Measurements from ENCODE around the gene SLC35A1. TPM values are rescaled to one million over a fixed set of nuclear protein-coding genes. Genes with fewer than 3 reads are reported as not detected.
A peak's percentile ranks its signal among the peaks of the same experiment; 100 is the strongest.

SLC35A1 gene
- total and polyA plus RNA-seq, 2 experiments from 2014 or later, result 12.7 to 29.3 TPM

DNA sequence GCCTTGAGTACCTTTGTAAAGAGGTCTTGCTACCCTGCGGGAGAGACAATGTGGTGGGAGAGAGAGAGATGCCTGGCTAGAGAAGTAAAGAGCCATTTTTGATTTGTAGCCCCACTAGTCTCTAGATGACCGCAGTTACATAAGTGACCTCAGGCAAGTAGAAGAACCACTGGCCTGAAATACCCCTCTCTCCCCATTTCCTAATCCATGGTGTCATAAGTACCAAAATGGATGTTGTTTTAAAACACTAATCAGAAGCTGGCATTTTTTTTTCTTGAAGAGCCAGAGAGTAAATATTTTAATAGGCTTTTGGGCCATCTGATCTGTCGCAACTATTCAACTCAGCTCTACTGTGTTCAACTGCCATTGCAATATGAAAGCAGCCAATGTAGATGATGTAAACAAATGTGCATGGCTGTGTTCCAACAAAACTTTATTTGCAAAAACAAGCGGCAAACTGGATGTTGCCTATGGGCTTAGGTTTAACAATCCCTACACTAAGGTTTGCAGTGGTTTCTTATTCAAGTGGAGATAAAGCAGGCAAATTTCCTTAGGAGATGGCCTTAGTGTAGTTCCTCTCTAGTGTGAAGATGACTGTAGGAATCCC lies 80.5 kb downstream of the SLC35A1 start:
- no peak for DNase-seq (ENCODE audit: low read depth in 1 of 2, low spot score in 1 of 2)
- TF ChIP-seq, protein P1, sequence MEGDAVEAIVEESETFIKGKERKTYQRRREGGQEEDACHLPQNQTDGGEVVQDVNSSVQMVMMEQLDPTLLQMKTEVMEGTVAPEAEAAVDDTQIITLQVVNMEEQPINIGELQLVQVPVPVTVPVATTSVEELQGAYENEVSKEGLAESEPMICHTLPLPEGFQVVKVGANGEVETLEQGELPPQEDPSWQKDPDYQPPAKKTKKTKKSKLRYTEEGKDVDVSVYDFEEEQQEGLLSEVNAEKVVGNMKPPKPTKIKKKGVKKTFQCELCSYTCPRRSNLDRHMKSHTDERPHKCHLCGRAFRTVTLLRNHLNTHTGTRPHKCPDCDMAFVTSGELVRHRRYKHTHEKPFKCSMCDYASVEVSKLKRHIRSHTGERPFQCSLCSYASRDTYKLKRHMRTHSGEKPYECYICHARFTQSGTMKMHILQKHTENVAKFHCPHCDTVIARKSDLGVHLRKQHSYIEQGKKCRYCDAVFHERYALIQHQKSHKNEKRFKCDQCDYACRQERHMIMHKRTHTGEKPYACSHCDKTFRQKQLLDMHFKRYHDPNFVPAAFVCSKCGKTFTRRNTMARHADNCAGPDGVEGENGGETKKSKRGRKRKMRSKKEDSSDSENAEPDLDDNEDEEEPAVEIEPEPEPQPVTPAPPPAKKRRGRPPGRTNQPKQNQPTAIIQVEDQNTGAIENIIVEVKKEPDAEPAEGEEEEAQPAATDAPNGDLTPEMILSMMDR (IDR thresholded peaks at IDR 0.05; ENCODE audit: low read depth, low read length), result no peak
- Histone ChIP-seq H3K27ac (no peak overlapping the region), H3K9me3 (ENCODE audit: low read depth) (no peaks in the 10 kb centered on the region), H3K4me3 (no peak overlapping the region), H3K27me3 (no peaks in the 10 kb centered on the region), H3K36me3 (peaks cover 21% of the 10 kb centered on the region), H3K4me1 (ENCODE audit: low read depth) (no peaks in the 10 kb centered on the region)

DNA sequence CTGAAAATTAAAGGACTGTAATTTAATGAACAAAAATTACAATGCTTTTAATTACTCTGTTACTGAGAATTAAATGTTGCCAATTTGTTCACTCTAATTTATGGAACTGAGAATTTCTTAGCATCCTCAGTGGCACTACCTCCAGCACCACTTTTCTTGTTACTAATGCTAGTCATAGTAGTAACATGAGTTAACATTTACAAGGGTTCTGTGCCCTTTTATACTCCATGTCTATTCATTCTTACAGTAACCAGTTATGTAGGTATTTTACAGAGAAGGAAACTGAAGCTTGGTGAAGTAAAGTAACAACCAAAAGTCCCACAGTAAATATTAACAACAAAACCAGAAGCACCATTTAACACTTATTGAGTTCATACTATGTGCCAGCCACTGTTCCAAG lies 82.7 kb downstream of the SLC35A1 start:
- Histone ChIP-seq H3K27ac (no peak overlapping the region), H3K4me3 (no peak overlapping the region), H3K9me3 (ENCODE audit: low read depth) (no peaks in the 10 kb centered on the region), H3K27me3 (no peaks in the 10 kb centered on the region), H3K36me3 (peaks cover 23% of the 10 kb centered on the region), H3K4me1 (ENCODE audit: low read depth) (no peaks in the 10 kb centered on the region)
- DNase-seq (ENCODE audit: low read depth in 1 of 2, low spot score in 1 of 2), result no peak
- TF ChIP-seq, protein P1 (IDR thresholded peaks at IDR 0.05; ENCODE audit: low read depth, low read length), result no peak

DNA sequence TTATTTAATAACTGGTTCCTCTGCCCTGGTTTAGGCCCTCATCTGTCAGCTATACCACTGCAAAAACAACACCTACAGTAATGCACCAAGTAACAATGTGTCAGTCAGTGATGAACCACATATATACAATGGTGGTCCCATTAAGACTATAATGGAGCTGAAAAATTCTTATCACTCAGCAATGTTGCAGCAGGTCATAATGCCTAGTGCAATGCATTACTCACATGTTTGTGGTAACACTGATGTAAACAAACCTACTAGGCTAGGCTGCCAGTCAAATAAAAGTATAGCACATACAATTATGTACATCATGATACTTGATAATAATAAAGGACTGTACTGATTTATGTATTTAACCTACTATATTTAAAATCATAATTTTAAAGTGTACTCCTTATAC lies 85.7 kb downstream of the SLC35A1 start:
- TF ChIP-seq, protein P1 (IDR thresholded peaks at IDR 0.05; ENCODE audit: low read depth, low read length), result no peak
- no peak overlapping the region for H3K4me3 ChIP-seq

DNA sequence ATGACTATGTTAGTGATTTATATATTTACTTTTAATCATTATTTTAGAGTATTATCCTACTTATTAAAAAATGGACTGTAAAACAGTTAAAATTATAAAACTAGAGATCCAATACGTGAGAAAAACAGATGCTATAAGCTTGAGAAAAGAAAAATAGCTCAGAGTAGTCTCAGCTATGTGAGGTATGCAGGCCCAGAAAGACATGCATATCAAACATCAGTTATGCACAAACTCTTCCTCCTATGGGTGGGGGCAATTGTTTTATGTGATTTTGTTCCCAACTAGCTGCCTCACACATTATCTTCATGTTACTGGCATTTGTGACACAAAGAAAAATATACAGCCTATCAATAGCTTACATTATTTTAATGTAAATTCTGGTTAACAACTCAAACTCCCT lies 88.2 kb downstream of the SLC35A1 start:
- H3K4me1 ChIP-seq (ENCODE audit: low read depth), result no peaks in the 10 kb centered on the region
- peaks cover 31% of the 10 kb centered on the region for H3K36me3 ChIP-seq
- H3K9me3 ChIP-seq (ENCODE audit: low read depth), result no peaks in the 10 kb centered on the region
- no peak for DNase-seq (ENCODE audit: low read depth in 1 of 2, low spot score in 1 of 2)
- TF ChIP-seq, protein P1 (IDR thresholded peaks at IDR 0.05; ENCODE audit: low read depth, low read length), result no peak
- H3K27ac ChIP-seq, result peak overlapping the region; percentile 5
- H3K27me3 ChIP-seq, result no peaks in the 10 kb centered on the region
- H3K4me3 ChIP-seq, result no peak overlapping the region

More for the DNA sequence above, 85.7 kb downstream of the SLC35A1 start:
- Histone ChIP-seq H3K4me1 (ENCODE audit: low read depth) (no peaks in the 10 kb centered on the region), H3K27me3 (no peaks in the 10 kb centered on the region), H3K9me3 (ENCODE audit: low read depth) (no peaks in the 10 kb centered on the region), H3K27ac (no peak overlapping the region), H3K36me3 (peaks cover 33% of the 10 kb centered on the region)
- DNase-seq (ENCODE audit: low read depth in 1 of 2, low spot score in 1 of 2), result no peak

Other genes starting within 250 kb of the SLC35A1 start
- gene SMIM8, start 150.4 kb upstream of the SLC35A1 start, total RNA-seq, result 8.8 and 15.7 TPM in 2 replicates
- gene SMIM8, start 150.4 kb upstream of the SLC35A1 start, polyA plus RNA-seq, result 16.0 and 29.1 TPM in 2 replicates
- not detected in 2 replicates for gene GJB7, start 143.7 kb upstream of the SLC35A1 start, total RNA-seq
- gene GJB7, start 143.7 kb upstream of the SLC35A1 start, polyA plus RNA-seq, result 0.96 TPM in 1 of 2 replicates, not detected in the other
- 1.5 and 4.3 TPM in 2 replicates for gene C6orf163, start 128.2 kb upstream of the SLC35A1 start, total RNA-seq
- gene C6orf163, start 128.2 kb upstream of the SLC35A1 start, polyA plus RNA-seq, result 1.4 and 2.8 TPM in 2 replicates
- 0.14 TPM in 1 of 2 replicates, not detected in the other for gene CFAP206, start 65.0 kb upstream of the SLC35A1 start, total RNA-seq
- 0.40 TPM in 1 of 2 replicates, not detected in the other for gene CFAP206, start 65.0 kb upstream of the SLC35A1 start, polyA plus RNA-seq
- 30.7 and 42.1 TPM in 2 replicates for gene RARS2, start 117.0 kb downstream of the SLC35A1 start, total RNA-seq
- 77.4 and 83.3 TPM in 2 replicates for gene RARS2, start 117.0 kb downstream of the SLC35A1 start, polyA plus RNA-seq
- 19.2 and 21.5 TPM in 2 replicates for gene ORC3, start 117.2 kb downstream of the SLC35A1 start, total RNA-seq
- 32.2 and 40.8 TPM in 2 replicates for gene ORC3, start 117.2 kb downstream of the SLC35A1 start, polyA plus RNA-seq
- gene AKIRIN2, start 229.3 kb downstream of the SLC35A1 start, total RNA-seq, result 48.3 and 82.6 TPM in 2 replicates
- gene AKIRIN2, start 229.3 kb downstream of the SLC35A1 start, polyA plus RNA-seq, result 66.7 and 89.3 TPM in 2 replicates